Measurements from ENCODE around the gene CLPTM1L. TPM values are rescaled to one million over a fixed set of nuclear protein-coding genes. Genes with fewer than 3 reads are reported as not detected.

Gene CLPTM1L
- total RNA-seq, 2 donors from 2014 or later, result 117 to 155 TPM

DNA sequence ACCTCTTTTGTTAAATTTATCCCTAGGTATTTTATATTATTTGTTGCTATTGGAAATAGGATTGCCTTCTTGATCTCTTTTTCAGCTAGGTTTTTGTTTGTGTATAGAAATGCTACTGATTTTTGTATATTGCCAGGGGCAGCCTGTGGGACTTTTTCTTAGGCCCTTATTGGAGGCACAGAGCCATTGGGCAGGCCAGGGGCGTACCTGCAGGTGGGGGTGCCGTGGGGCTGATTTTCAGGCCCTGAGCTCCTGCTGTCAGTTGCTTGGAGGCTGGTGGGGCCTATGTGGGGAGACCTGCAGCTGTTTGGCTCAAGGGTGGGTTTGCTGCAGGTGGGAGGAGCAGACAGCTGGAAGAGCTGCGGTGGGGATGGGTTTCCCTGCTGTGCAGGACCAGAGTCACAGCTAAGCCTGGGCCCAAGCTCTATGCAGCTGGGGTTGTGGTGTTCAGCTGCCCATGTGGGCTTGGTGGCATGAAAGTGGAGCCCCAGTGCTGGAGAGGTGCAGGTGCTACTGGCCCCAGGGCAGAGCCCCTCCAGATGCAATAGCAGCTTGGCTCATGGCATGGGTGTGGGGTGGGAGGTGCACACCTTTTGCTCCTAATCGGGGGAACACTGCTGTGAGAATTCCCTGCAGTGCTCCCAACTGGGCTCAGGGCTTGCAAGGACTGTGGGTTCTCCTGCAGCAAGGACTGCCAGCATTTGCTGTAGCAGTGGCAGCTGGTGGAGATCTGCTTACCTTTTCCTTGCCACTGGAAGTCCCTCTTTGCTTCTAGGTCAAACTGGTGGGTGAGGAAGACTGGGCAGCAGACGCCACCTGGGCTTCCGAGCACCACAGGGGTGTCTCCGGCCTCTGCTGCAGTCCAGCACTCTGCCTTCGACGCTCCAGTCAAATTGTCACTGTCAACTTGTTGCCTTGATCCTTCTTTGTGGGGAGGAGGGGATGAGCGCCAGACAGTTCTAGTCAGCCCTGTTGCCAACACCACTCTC lies 7.6 kb upstream of the CLPTM1L start:
- Histone ChIP-seq H3K4me3 (no peak overlapping the region), H3K27me3 (replicated peaks; ENCODE audit: insufficient read depth) (no peaks in the 10 kb centered on the region), H3K27ac (no peak overlapping the region), H3K4me1 (ENCODE audit: control insufficient read depth in 1 of 2, low read depth in 2 of 2) (no peaks in the 10 kb centered on the region), H3K9me3 (no peaks in the 10 kb centered on the region), H3K36me3 (no peaks in the 10 kb centered on the region)
- DNase-seq (ENCODE audit: low spot score) (no peak), ATAC-seq (ENCODE audit: insufficient number of reproducible peaks, low FRiP score, low read depth) (no peak)
- TF ChIP-seq, protein P1, sequence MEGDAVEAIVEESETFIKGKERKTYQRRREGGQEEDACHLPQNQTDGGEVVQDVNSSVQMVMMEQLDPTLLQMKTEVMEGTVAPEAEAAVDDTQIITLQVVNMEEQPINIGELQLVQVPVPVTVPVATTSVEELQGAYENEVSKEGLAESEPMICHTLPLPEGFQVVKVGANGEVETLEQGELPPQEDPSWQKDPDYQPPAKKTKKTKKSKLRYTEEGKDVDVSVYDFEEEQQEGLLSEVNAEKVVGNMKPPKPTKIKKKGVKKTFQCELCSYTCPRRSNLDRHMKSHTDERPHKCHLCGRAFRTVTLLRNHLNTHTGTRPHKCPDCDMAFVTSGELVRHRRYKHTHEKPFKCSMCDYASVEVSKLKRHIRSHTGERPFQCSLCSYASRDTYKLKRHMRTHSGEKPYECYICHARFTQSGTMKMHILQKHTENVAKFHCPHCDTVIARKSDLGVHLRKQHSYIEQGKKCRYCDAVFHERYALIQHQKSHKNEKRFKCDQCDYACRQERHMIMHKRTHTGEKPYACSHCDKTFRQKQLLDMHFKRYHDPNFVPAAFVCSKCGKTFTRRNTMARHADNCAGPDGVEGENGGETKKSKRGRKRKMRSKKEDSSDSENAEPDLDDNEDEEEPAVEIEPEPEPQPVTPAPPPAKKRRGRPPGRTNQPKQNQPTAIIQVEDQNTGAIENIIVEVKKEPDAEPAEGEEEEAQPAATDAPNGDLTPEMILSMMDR (IDR thresholded peaks at IDR 0.05), result no peak

DNA sequence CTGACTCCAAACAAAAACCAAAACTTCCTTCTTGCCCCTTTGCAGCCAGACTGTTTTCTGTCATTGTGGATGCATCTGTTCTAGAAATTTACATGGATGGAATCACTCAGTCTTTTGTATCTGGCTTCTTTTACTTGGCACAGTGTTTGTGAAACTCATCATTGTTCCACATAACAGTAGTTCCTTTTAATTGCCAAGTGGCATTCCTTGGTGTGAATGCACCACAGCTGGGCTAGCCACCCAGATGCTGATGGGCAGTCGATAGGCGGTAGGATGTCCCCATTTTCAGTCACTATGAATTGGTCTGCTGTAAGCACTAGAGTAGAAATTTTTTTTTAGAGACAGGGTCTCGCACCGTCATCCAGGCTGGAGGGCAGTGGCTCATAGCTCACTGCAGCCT lies 6.3 kb upstream of the CLPTM1L start:
- no peaks in the 10 kb centered on the region for H3K36me3 ChIP-seq
- peaks cover 0 to 2% of the 10 kb centered on the region in 2 donors for H3K4me1 ChIP-seq (ENCODE audit: control insufficient read depth in 1 of 2, low read depth in 2 of 2)
- TF ChIP-seq, protein P1 (IDR thresholded peaks at IDR 0.05), result no peak
- no peak overlapping the region for H3K4me3 ChIP-seq
- H3K27me3 ChIP-seq (replicated peaks; ENCODE audit: insufficient read depth), result no peaks in the 10 kb centered on the region
- H3K9me3 ChIP-seq, result no peaks in the 10 kb centered on the region
- H3K27ac ChIP-seq, result no peak overlapping the region
- ATAC-seq (ENCODE audit: insufficient number of reproducible peaks, low FRiP score, low read depth) (no peak), DNase-seq (ENCODE audit: low spot score) (no peak)

DNA sequence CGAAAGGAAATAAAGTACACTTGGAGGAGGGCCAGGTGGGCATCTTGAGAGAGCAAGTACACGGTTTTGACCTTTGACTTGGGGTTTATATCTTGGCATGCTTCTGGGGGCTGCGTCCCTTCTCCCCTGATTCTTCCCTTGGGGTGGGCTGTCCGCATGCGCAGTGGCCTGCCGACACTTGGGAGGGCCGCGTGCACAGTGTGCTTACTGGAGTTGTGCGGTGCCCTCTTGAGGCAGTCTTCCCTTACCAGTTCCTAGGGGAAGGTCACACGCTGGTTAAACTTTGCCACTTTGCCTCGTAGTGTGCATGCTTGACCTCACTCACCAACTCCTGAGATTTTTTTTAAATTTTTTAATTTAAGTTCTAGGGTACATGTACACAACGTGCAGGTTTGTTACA lies 4.3 kb upstream of the CLPTM1L start:
- TF ChIP-seq, protein P1 (IDR thresholded peaks at IDR 0.05), result no peak
- no peaks in the 10 kb centered on the region for H3K9me3 ChIP-seq
- H3K27ac ChIP-seq, result no peak overlapping the region
- H3K4me3 ChIP-seq, result no peak overlapping the region
- peaks cover 6 to 13% of the 10 kb centered on the region in 2 donors for H3K4me1 ChIP-seq (ENCODE audit: control insufficient read depth in 1 of 2, low read depth in 2 of 2)
- DNase-seq (ENCODE audit: low spot score), result no peak
- H3K27me3 ChIP-seq (replicated peaks; ENCODE audit: insufficient read depth), result no peaks in the 10 kb centered on the region
- no peak for ATAC-seq (ENCODE audit: insufficient number of reproducible peaks, low FRiP score, low read depth)
- no peaks in the 10 kb centered on the region for H3K36me3 ChIP-seq

DNA sequence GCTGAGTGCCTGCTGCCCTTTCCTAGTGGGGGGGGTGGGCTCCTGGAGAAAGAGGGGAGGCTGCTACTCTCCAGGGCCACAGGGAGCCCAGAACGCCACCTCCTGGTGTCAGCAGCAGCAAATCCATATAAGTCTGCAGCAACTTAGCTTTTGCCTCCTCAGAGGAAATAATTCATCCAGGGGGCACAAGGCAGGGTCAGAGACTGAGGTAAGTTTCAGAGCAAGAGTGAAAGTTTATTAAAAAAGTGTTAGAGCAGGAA lies 4.0 kb upstream of the CLPTM1L start:
- Histone ChIP-seq H3K4me3 (no peak overlapping the region), H3K27me3 (replicated peaks; ENCODE audit: insufficient read depth) (no peaks in the 10 kb centered on the region), H3K4me1 (ENCODE audit: control insufficient read depth in 1 of 2, low read depth in 2 of 2) (peaks cover 7 to 16% of the 10 kb centered on the region in 2 donors), H3K9me3 (no peaks in the 10 kb centered on the region), H3K36me3 (no peaks in the 10 kb centered on the region), H3K27ac (no peak overlapping the region)
- DNase-seq (ENCODE audit: low spot score), result no peak
- TF ChIP-seq, protein P1 (IDR thresholded peaks at IDR 0.05), result no peak
- ATAC-seq (ENCODE audit: insufficient number of reproducible peaks, low FRiP score, low read depth), result no peak

DNA sequence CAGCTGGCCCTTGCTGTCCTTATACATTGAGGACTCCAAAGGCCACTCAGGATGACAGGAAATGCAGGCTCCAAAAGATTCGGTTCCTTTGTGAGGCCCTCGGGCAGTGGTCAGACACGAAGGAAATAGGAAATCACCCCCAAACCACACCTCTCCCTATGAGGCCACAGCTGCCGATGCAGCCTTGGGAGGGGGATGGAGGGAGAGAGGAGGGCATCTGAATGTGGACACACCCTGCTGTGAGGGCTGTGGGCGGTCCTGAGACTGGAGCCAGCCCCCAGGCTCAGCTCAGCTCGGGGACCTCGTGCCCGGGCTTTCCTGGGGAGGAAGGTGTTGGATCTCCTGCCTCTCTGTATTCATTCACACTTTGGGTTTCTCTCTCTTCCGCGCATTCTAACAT lies 2.7 kb upstream of the CLPTM1L start:
- Histone ChIP-seq H3K4me3 (no peak overlapping the region), H3K36me3 (no peaks in the 10 kb centered on the region), H3K27ac (no peak overlapping the region), H3K4me1 (ENCODE audit: control insufficient read depth in 1 of 2, low read depth in 2 of 2) (peaks cover 14 to 23% of the 10 kb centered on the region in 2 donors), H3K9me3 (no peaks in the 10 kb centered on the region), H3K27me3 (replicated peaks; ENCODE audit: insufficient read depth) (no peaks in the 10 kb centered on the region)
- no peak for DNase-seq (ENCODE audit: low spot score)
- TF ChIP-seq, protein P1 (IDR thresholded peaks at IDR 0.05), result no peak
- ATAC-seq (ENCODE audit: insufficient number of reproducible peaks, low FRiP score, low read depth), result no peak
